Right kidney (tissue), 9 donors: ENCODE data around the gene RBP2.

ENCODE experiments used
- DNase-seq: peaks from one replicate; pipeline ENCODE4 v3.0.0-alpha.2; 2016
- long read RNA-seq, 8 donors: transcript quantifications; one replicate each; lab custom pipeline, GENCODE V29; 2026

The RBP2 gene
- long read RNA-seq, donor 1, transcript RBP2-201 (4 exons, 694 nt): major isoform, 6 of 6 reads
- long read RNA-seq, donor 1, partial matches to known transcripts: 0 of 6 reads
- long read RNA-seq, donor 1, other reads (novel, unspliced or antisense): 0 of 6 reads
- long read RNA-seq, donor 2: 0 reads
- long read RNA-seq, donor 3: 0 reads
- long read RNA-seq, donor 4, partial matches to known transcripts: 0 of 2 reads
- long read RNA-seq, donor 4, other reads (novel, unspliced or antisense): 0 of 2 reads
- long read RNA-seq, donor 5: 0 reads
- long read RNA-seq, donor 6: 0 reads
- long read RNA-seq, donor 7, partial matches to known transcripts: 0 of 5 reads
- long read RNA-seq, donor 7, other reads (novel, unspliced or antisense): 5 of 5 reads
- long read RNA-seq, donor 8, partial matches to known transcripts: 0 of 3 reads
- long read RNA-seq, donor 8, other reads (novel, unspliced or antisense): 0 of 3 reads

GRCh38 chr3:139476348-139476747, at the start of gene RBP2:
RBP2 (minus strand) TSS chr3:139476516; CDS start chr3:139476459, 57 bp downstream.
- no peak for DNase-seq

DNA sequence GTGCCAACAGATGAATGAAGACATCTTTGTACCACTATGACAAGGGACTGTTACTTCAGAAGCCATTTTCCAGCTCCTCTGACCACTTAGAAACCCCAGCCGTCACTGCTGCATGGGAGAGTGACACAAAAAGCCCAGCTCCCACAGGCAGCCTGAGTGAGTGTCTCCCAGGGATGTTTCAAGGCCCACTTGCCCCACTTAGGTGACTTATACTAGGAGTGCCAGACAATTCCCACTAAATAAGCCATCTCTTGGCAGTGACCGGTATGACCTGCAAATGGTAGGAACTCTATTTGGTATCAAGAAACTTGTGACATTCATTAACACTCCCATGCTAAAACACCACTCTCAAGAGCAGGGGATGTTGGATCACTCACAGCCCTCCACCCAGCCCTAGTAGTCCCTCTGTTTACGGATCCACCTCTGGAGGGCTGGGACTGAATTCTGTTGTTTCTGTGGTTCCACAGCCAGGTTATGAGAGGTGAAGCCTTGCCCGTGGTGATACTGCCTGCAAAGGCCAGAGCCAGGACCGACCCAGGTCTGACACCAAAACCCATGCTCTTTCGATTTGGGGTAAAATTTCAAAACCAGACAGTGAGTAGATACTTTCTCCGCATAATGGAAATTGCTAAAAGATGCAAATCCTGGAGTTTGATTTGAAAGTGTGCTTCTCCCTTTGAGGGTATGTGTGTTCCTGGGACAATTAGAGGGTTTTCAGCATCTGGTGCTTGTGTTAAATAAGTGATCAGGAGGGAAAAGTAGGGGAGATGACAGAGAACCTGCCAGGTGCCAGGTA, 48.7 kb upstream of the RBP2 start:
- no peak for DNase-seq

DNA sequence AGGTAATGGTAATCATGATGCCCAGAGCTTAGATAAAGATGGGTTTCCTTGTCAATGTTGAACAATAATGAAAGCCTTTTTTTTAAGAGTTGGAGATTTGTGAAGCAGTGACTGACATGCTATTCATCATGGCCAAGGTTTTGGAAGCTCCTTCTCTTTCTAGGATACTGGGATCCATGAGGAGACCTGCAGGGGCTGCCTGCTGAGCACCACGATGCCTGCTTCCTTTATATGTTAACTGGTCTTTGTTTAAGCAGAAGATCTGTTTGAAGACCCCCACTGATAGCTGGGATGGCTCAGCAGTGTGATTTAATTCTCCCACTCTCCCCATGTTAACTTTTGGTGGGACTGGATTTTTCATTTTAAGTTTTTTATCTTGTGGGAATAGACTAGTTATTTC, 47.4 kb upstream of the RBP2 start:
- DNase-seq: no peak

- no peak for DNase-seq
Measured at GRCh38 chr3:139523166-139523565, 46.9 kb upstream of the RBP2 start.

DNA sequence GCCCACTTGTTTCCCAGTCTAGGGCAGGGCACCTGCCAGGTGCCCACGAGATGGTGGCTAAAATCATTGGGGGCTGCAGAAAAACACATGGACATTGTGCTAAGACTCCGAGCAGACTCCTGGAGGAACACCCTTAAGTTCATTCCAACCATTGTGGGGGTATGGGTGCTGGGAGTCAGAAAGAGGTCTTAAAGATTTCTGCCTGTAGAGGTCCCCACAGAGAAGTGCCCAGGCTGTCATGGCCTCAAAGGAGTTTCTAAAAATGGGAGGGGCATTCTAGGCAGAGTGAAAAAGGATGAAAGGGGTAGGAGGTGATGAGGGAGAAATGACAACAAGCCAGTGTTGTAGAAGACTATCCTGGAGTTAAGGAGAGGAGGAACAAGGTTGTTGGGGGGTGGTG, 46.1 kb upstream of the RBP2 start:
- DNase-seq: no peak

DNA sequence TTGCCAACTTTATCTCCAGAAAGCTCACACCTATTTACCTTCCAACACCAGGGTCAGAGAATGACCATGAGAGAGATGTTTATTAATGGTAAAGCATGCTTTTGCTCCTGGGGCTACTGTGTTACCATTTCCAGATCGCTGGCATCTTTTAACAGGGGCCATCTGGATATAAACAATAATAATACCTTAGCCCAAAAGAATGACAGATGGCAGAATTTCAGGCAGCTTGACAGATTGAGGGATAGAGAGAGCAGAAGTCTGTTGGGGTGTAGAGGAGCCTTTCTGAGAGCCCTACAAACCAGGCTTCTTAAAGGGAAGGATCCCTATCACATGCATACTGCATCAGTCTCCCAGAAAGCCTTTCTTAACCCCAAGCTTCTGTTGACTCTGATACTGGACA, 45.5 kb upstream of the RBP2 start:
- no peak for DNase-seq

- no peak for DNase-seq
Measured at GRCh38 chr3:139521144-139521543, 44.8 kb upstream of the RBP2 start.

DNA sequence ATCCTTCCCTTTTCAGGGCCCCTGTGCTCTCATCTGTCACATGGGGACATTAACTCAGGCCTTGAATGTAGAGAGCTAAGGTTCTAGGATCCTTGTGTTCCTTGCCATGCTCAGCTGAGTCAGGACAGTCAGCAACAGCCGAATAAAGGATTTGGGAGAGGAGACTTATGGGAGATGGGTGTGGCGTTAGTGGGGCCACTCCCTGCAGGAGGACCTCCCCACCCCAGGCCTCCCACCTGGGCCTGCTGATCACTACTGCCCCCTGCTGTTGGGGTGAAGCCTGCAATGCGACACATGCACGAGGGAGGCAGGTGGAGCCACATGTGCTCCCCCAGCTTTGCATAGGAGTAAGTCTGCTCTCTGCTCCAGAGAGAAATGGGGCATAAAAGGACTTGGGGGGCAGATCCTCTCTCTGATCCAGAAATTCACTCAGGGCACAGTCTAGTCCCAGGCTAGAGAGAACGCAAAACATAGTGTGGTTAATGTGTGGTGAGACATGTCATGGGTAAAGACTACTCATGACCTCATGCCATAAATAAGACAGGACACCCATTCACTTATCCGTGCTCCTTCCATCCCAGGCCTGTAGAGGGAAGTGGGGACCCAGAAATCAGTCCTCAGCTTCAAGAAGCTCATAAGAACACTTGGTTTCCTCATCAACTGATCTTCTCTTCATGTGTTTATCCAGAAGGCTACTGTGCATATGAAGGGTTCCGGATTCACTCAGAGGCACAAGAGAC, 43.9 kb upstream of the RBP2 start:
- DNase-seq: no peak

GRCh38 chr3:139518926-139519842, 42.9 kb upstream of the RBP2 start:
- DNase-seq: no peak

DNA sequence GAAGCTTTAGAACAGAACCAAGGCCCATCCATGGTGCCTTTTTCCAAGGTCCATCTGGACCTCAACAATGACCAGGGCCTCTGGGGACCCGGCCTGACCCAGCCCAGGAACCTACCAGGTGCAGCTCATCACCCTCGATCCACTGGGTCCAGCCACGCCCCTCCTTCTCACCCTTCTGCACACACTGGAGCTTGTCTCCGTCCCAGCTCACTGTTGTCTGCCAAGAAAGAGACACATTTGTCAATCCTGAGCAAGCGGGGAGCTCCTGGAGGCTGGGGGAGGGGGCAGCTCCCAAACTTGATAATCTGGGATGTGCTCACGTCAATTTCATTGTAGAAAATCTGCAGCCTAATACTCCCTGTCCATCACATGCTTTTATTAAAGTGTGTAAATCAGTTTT, 42.0 kb upstream of the RBP2 start:
- no peak for DNase-seq

DNA sequence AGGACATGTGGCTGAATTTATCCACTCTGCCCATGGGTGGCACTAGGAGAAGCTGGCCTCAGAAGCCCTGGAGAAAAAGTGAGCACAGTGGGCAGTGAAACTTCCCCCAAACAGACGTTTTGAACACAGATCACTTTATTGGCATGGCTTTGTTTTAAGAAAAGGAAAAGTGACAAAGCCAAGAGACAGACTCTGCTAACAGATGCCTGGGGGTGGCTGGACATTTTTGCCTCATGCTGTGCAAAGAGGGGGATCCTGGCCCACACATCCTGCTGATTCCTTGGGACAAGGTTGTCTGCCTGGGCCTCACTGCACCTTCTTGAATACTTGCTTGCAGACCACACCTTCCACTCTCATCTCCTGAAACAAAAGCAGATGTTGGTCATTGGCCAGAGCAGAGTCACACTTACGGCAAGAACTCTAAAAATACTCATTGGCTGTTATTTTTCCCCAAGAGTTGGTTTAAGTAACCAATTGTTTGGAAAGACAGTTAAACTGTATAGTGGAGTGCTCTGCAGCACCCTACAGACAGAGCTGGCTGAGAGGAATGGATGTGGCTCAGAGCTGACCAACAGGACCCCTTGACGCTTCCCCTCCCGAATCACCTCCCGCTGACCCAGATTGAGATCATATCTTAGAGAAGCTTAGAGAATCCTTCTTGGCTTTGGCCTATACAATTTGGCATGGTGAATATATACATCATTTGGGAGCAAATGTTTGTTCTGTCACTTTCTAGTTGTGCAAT, 41.2 kb upstream of the RBP2 start:
- DNase-seq: no peak

GRCh38 chr3:139514741-139515140, 38.4 kb upstream of the RBP2 start:
- no peak for DNase-seq

- DNase-seq: no peak
Measured at GRCh38 chr3:139509631-139510030, 33.3 kb upstream of the RBP2 start.

GRCh38 chr3:139506766-139507165, 30.4 kb upstream of the RBP2 start:
- DNase-seq: no peak

- no peak for DNase-seq
Measured at GRCh38 chr3:139505829-139506386, 29.6 kb upstream of the RBP2 start.

GRCh38 chr3:139499536-139499935, 23.2 kb upstream of the RBP2 start:
- DNase-seq: no peak

DNA sequence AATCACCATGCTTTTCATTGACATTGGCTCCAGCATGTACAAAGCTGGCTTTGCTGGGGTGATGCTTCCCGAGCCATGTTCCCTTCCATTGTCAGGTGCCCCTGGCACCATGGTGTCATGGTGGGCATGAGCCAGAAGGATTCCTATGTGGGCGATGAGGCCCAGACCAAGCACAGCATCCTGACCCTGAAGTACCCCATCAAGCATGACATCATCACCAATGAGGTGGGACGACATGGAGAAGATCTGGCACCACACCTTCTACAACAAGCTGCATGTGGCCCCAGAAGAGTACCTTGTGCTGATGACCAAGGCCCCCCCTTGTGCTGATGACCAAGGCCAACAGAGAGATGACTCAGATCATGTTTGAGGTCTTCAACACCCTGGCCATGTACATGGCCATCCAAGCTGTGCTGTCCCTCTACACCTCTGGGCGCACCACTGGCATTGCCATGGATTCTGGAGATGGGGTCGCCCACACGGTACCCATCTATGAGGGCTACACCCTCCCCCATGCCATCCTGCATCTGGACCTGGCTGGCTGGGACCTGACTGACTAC, 17.6 kb upstream of the RBP2 start:
- DNase-seq: no peak

DNA sequence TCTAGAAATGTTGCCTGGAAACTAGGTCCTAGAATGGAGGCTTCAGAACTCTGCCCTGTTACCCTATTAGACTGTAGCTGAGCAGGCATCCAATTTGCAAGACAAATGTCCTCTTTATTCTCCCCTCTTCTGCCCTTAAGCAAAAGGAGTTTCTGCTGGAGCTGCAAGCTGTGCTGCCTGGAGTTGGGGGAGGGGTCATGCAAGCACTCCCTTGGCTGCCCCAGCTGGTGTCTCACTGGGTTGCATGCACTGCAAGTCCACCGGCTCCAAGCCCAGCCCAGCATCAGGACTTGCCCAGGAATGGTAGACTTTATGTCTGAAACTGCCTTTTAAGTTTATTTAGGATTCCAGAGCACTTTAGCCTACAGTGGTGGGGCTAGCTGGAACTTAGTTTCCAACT, 15.7 kb upstream of the RBP2 start:
- DNase-seq: no peak

DNA sequence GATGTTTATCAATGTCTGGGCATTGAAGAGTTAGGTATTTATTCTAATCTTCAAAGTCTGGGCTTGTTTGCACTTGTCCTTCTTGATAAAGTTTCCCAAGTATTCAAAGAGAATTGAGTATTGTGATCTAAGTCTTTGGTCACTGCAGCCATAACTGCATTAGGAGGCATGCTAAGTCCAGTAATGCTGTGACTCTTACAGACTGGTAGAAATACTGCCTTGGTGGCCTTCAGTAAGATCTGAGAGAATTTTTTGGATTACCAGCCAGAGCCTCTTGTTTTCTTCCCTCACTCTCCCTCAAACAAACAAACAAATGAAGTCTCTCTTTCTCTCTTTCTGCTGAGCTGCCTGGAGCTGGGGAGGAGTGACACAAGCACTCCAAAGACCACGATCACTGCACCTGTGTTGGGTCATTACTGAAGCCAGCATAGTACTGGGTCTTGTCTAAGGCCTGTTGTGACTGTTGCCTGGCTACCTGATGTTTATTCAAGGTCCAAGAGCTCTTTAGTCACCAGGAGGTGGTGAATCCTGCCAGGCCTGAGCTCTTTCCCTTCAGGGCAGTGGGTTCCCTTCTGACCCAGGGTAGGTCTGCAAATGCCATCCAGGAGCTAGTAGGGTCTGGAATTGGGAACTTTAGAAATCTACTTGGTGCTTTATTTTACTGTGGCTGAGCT, 14.8 kb upstream of the RBP2 start:
- DNase-seq: no peak

DNA sequence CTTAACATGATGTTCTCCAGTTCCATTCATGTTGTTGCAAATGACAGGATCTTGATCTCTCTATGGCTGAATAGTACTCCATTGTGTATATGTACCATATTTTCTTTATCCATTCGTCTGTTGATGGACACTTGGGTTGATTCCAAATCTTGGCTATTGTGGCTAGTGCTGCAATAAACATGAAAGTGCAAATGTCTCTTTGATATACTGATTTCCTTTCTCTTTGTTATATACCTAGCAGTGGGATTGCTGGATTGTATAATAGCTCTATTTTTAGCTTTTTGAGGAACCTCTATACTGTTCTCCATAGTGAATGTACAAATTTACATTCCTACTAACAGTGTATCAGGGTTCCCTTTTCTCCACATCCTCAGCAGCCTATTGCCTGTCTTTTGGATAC, 5.9 kb upstream of the RBP2 start:
- DNase-seq: no peak
